K562 (cell line): ENCODE results near the gene STOX1. TPM values are rescaled to one million over a fixed set of nuclear protein-coding genes. Genes with fewer than 3 reads are reported as not detected.

ENCODE experiments used
- ARID2 ChIP-seq: fragments of 450-650 bp; IDR thresholded peaks from 2 replicates; pipeline ENCODE4 v1.6.1; 2017; ENCODE audit warnings: antibody characterized with exemption, mild to moderate bottlenecking
- CEBPB ChIP-seq: fragments of 450-650 bp; IDR thresholded peaks from 2 replicates; pipeline ENCODE4 v1.6.1; 2016; ENCODE audit warnings: missing genetic modification characterization, missing compliant biosample characterization
- CHAMP1 ChIP-seq: fragments of 450-650 bp; IDR thresholded peaks from 2 replicates; pipeline ENCODE4 v1.6.1; 2016; ENCODE audit warnings: mild to moderate bottlenecking
- CSDE1 ChIP-seq, 2 experiments: fragments of 450-650 bp; IDR thresholded peaks; 2 replicates each; pipeline ENCODE4 v1.6.1; 2016; ENCODE audit warnings: mild to moderate bottlenecking in 1 of 2
- NFATC3 ChIP-seq: fragments of 450-650 bp; IDR thresholded peaks from 2 replicates; pipeline ENCODE4 v1.6.1; 2017; ENCODE audit warnings: mild to moderate bottlenecking
- REST ChIP-seq, 2 experiments: fragments of 450-650 bp; formaldehyde crosslinking in 1 of 2; IDR thresholded peaks; 2 replicates each; pipeline versions ENCODE4 v1.4.0 to v1.6.1; 2014 to 2020; ENCODE audit warnings: mild to moderate bottlenecking in 2 of 2, borderline replicate concordance in 1 of 2, low read depth in 1 of 2
- STAG1 ChIP-seq: sonication (generic); formaldehyde crosslinking; IDR thresholded peaks from 2 replicates; pipeline ENCODE4 v1.5.0; 2020; ENCODE audit warnings: missing genetic modification reagents, borderline replicate concordance
- TCF7 ChIP-seq: sonication (generic); IDR thresholded peaks from 2 replicates; pipeline ENCODE4 v1.6.1; 2016; ENCODE audit warnings: antibody characterized with exemption, borderline replicate concordance
- TOE1 ChIP-seq, 2 experiments: fragments of 450-650 bp in 1 of 2; sonication (generic) in 1 of 2; formaldehyde crosslinking in 1 of 2; IDR thresholded peaks; 2 replicates each; pipeline versions ENCODE4 v1.7.1 to v1.8.0; 2016 to 2022; ENCODE audit warnings: borderline replicate concordance in 2 of 2, mild to moderate bottlenecking in 2 of 2, antibody characterized with exemption in 1 of 2, inconsistent platforms in 1 of 2, low read depth in 1 of 2, missing genetic modification reagents in 1 of 2, moderate library complexity in 1 of 2
- XRCC4 ChIP-seq: IDR thresholded peaks from one replicate; pipeline ENCODE4 v1.6.1; 2011; ENCODE audit not compliant: insufficient read depth, insufficient read length; ENCODE audit errors: extremely low read depth
- ZBTB33 ChIP-seq: sonication (generic); formaldehyde crosslinking; IDR thresholded peaks from 2 replicates; pipeline ENCODE4 v1.8.1; 2023; ENCODE audit warnings: mild to moderate bottlenecking, missing genetic modification reagents
- ZNF395 ChIP-seq: fragments of 200-800 bp; sonication (Bioruptor generic); IDR thresholded peaks from 2 replicates; pipeline ENCODE4 v1.6.1; 2017; ENCODE audit warnings: missing genetic modification characterization, missing compliant biosample characterization
- polyA plus RNA-seq, 8 experiments: library from polyadenylated mRNA; depleted of rRNA in 4 of 8; stranded (reverse) in 5 of 8; unstranded in 3 of 8; fragments of >200 nt; fragmentation: Nextera tagmentation in 2 of 8; fragmentation: Illumina TruSeq in 1 of 8; extraction: Ambion mirVana in 2 of 8; extraction: Trizol in 1 of 8; gene quantifications; 2 replicates each; pipeline versions ENCODE4 v1.2.1 to v1.2.3, GENCODE V29; 2011 to 2014; ENCODE audit warnings: inconsistent platforms in 1 of 8, missing spikeins in 1 of 8
- total RNA-seq, 7 experiments: library from RNA; depleted of rRNA in 6 of 7; stranded (reverse); fragments of >200 nt in 6 of 7; fragmentation: Illumina TruSeq in 2 of 7; extraction: Trizol in 2 of 7; gene quantifications; 2 replicates each; pipeline versions ENCODE4 v1.2.1 to v1.2.3, GENCODE V29; 2011 to 2021; ENCODE audit warnings: low replicate concordance in 1 of 7

STOX1 gene
- total and polyA plus RNA-seq, 9 of the 15 experiments (the other 6 are each of a cell fraction or from before 2014, with no cell fraction given), result 0.09 to 0.87 (median 0.29) TPM

GRCh38 chr10:68897336-68897741 lies 70.0 kb downstream of the STOX1 start (continued):
- TF ChIP-seq REST (IDR thresholded peaks at IDR 0.05; ENCODE audit: borderline replicate concordance) (peak; percentile 76), REST (CRISPR knock-in tag; IDR thresholded peaks at IDR 0.05; ENCODE audit: low read depth) (no peak), TCF7 (no peak), STAG1 (peak; percentile 48; the same call in 1 of the 2 replicates), XRCC4 (no peak), CHAMP1 (no peak), NFATC3 (0 out of 2 replicates have a peak, but pooled peaks have one; percentile 55), ZNF395 (CRISPR knock-in tag) (no peak), CSDE1 (IDR thresholded peaks at IDR 0.05) (no peak), TOE1 (IDR thresholded peaks at IDR 0.05; ENCODE audit: borderline replicate concordance) (no peak), TOE1 (CRISPR knock-in tag; IDR thresholded peaks at IDR 0.05; ENCODE audit: borderline replicate concordance, low read depth) (no peak), ARID2 (peak; percentile 52; the same call in 1 of the 2 replicates), ZBTB33 (CRISPR knock-in tag) (peak; percentile 24; the same call in 1 of the 2 replicates), CEBPB (tag) (peak; percentile 67; the same call in 1 of the 2 replicates)
